ENCODE results near the gene ADIPOQ. TPM values are rescaled to one million over a fixed set of nuclear protein-coding genes. Genes with fewer than 3 reads are reported as not detected.
"Not testable (repeated sequence)": the region's sequence is repeated elsewhere in the genome, so short reads cannot be mapped to it uniquely, and the experiment has no call there.

Gene ADIPOQ
- total and polyA plus RNA-seq, 9 donors, result 1.1 to 6.0 TPM; not detected in 7

DNA sequence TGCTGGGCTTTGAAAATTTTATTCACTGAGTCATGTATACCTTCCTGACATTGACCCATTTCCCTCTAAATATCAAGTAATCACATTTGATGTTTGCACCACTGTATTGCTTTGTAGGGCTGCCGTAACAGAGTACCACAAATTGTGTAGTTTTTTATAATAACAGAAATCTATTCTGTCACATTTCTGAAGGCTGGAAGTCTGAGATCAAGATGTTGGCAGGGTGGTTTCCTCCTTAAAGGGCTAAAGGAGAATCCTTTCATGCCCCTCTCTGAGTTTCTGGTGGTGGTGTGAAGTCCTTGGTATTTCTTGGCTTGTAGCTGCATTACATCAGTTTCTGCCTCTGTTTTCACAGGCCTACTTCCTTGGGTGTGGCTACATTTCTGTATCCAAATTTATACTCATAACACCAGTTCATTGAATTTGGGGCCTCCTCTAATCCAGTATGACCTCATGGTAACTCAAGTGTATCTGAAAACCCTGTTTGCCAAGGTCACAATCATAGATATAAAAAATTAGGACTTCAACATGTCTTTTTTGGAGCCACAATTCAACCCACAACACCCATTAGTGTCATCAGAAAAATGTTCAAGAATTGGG, 58.7 kb downstream of the ADIPOQ start:
- H3K27ac ChIP-seq, result no peak overlapping the region
- H3K4me1 ChIP-seq (ENCODE audit: insufficient read depth), result no peaks in the 10 kb centered on the region
- no peaks in the 10 kb centered on the region for H3K36me3 ChIP-seq
- intact Hi-C loops (cut with DNase I), result no loop called here
- H3K27me3 ChIP-seq, result no peaks in the 10 kb centered on the region
- DNase-seq, result no peak
- WGBS, 3 donors, result 74 to 90% (median 79%) methylated on average over 1 of the region's 1 CpG
- TF ChIP-seq EP300 (IDR thresholded peaks at IDR 0.05), result no peak
- TF ChIP-seq, protein P1, sequence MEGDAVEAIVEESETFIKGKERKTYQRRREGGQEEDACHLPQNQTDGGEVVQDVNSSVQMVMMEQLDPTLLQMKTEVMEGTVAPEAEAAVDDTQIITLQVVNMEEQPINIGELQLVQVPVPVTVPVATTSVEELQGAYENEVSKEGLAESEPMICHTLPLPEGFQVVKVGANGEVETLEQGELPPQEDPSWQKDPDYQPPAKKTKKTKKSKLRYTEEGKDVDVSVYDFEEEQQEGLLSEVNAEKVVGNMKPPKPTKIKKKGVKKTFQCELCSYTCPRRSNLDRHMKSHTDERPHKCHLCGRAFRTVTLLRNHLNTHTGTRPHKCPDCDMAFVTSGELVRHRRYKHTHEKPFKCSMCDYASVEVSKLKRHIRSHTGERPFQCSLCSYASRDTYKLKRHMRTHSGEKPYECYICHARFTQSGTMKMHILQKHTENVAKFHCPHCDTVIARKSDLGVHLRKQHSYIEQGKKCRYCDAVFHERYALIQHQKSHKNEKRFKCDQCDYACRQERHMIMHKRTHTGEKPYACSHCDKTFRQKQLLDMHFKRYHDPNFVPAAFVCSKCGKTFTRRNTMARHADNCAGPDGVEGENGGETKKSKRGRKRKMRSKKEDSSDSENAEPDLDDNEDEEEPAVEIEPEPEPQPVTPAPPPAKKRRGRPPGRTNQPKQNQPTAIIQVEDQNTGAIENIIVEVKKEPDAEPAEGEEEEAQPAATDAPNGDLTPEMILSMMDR (IDR thresholded peaks at IDR 0.05), result no peak
- H3K9me3 ChIP-seq, result no peaks in the 10 kb centered on the region
- H3K4me3 ChIP-seq, result no peak overlapping the region

DNA sequence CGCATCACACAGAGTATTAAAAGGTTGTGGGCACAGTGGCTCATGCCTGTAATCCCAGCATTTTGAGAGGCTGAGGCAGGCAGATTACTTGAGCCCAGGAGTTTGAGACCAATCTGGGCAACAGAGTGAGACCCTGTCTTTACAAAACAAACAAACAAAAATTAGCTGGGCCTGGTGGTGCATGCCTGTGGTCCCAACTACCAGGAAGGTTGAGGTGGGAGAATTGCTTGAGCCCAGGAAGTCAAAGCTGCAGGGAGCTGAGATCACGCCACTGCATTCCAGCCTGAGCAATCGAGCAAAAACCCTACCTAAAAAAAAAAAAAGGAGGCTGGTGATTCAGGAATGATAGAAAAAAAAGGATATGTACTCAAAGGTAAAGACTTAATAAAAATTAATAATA, 59.6 kb downstream of the ADIPOQ start:
- 48 to 75% (median 71%) methylated on average over 3 of the region's 3 CpGs for WGBS, 3 donors
- DNase-seq, result no peak

DNA sequence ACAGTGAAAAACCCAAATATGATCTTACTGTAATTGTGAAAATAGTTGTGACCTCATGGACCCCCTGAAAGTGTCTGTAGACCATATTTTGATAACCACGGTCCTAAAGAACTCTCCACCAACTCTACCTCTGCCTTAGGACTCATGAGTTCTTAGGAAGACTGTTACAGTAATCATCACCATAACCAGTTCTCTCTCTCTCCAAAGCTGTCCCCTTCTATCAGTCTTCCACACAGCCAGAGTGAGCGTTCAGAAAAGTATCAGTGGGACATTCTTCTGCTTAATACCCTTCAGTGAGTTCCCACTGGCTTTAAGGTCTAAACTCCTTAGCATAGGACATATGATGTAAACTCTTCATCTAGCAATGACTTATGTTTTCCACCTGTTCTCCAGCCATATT, 60.2 kb downstream of the ADIPOQ start:
- intact Hi-C loops (cut with DNase I), result no loop called here
- Histone ChIP-seq H3K27ac (no peak overlapping the region), H3K4me3 (no peak overlapping the region), H3K4me1 (ENCODE audit: insufficient read depth) (no peaks in the 10 kb centered on the region), H3K9me3 (no peaks in the 10 kb centered on the region), H3K36me3 (no peaks in the 10 kb centered on the region), H3K27me3 (no peaks in the 10 kb centered on the region)
- no peak for TF ChIP-seq EP300 (IDR thresholded peaks at IDR 0.05)
- no peak for TF ChIP-seq POLR2A (IDR thresholded peaks at IDR 0.05)
- TF ChIP-seq, protein P1 (IDR thresholded peaks at IDR 0.05), result no peak
- no peak for DNase-seq
- 76 to 91% (median 89%) methylated on average over 2 of the region's 2 CpGs for WGBS, 3 donors

More for the DNA sequence above, 59.6 kb downstream of the ADIPOQ start:
- intact Hi-C loops (cut with DNase I), result no loop called here
- H3K27ac ChIP-seq, result no peak overlapping the region
- no peaks in the 10 kb centered on the region for H3K27me3 ChIP-seq
- TF ChIP-seq POLR2A (IDR thresholded peaks at IDR 0.05) (no peak), EP300 (IDR thresholded peaks at IDR 0.05) (no peak)
- TF ChIP-seq, protein P1 (IDR thresholded peaks at IDR 0.05), result no peak
- no peaks in the 10 kb centered on the region for H3K4me1 ChIP-seq (ENCODE audit: insufficient read depth)
- no peak overlapping the region for H3K4me3 ChIP-seq
- H3K36me3 ChIP-seq, result no peaks in the 10 kb centered on the region
- H3K9me3 ChIP-seq, result no peaks in the 10 kb centered on the region

DNA sequence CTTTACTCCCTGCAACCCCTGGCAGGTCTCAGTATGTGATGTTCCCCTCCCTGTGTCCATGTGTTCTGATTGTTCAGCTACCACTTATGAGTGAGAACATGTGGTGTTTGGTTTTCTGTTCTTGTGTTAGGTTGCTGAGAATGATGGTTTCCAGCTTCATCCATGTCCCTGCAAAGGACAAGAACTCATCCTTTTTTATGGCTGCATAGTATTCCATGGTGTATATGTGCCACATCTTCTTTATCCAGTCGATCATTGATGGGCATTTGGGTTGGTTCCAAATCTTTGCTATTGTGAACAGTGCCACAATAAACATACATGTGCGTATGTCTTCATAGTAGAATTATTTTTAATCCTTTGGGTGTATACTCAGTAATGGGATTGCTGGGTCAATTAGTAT, 61.2 kb downstream of the ADIPOQ start:
- H3K27ac ChIP-seq; H3K27me3 ChIP-seq; H3K4me1 ChIP-seq (ENCODE audit: insufficient read depth); DNase-seq; H3K9me3 ChIP-seq; intact Hi-C loops (cut with DNase I); H3K4me3 ChIP-seq; H3K36me3 ChIP-seq: not testable (repeated sequence)
- WGBS, 3 donors, result 72 to 94% (median 86%) methylated on average over 2 of the region's 2 CpGs

DNA sequence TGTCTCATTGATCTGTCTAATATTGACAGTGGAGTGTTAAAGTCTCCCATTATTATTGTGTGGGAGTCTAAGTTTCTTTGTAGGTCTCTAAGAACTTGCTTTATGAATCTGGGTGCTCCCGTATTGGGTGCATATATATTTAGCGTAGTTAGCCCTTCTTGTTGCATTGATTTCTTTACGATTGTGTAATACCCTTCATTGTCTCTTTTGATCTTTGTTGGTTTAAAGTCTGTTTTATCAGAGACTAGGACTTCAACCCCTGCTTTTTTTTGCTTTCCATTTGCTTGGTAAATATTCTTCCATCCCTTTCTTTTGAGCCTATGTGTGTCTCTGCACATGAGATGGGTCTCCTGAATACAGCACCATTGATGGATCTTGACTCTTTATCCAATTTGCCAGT, 64.6 kb downstream of the ADIPOQ start:
- H3K27me3 ChIP-seq; H3K27ac ChIP-seq; H3K4me3 ChIP-seq; DNase-seq; intact Hi-C loops (cut with DNase I); H3K36me3 ChIP-seq; H3K9me3 ChIP-seq; H3K4me1 ChIP-seq (ENCODE audit: insufficient read depth): not testable (repeated sequence)
- WGBS, 3 donors, result 91 to 96% (median 92%) methylated on average over 3 of the region's 3 CpGs

Other genes with a start within 250 kb of the ADIPOQ start
- 1 to 10 TPM in 1 of 7 donors, under 1 TPM in 1, not detected in 5; 0.25 to 1.7 TPM for gene AHSG, start 229.7 kb upstream of the ADIPOQ start, total RNA-seq
- not detected for gene AHSG, start 229.7 kb upstream of the ADIPOQ start, polyA plus RNA-seq
- not detected for gene FETUB, start 202.3 kb upstream of the ADIPOQ start, total RNA-seq
- gene FETUB, start 202.3 kb upstream of the ADIPOQ start, polyA plus RNA-seq, result not detected
- gene HRG, start 176.7 kb upstream of the ADIPOQ start, total RNA-seq, result under 1 TPM in 1 of 7 donors, not detected in 6; 0.13 TPM
- not detected for gene HRG, start 176.7 kb upstream of the ADIPOQ start, polyA plus RNA-seq
- under 1 TPM in 3 of 7 donors, not detected in 4; 0.23 to 0.52 (median 0.48) TPM for gene KNG1, start 125.4 kb upstream of the ADIPOQ start, total RNA-seq
- gene KNG1, start 125.4 kb upstream of the ADIPOQ start, polyA plus RNA-seq, result not detected
- 100 to 1,000 TPM; 347 to 961 (median 629) TPM for gene EIF4A2, start 59.1 kb upstream of the ADIPOQ start, total RNA-seq
- 100 to 1,000 TPM; 774 to 842 TPM for gene EIF4A2, start 59.1 kb upstream of the ADIPOQ start, polyA plus RNA-seq
- gene RFC4, start 36.2 kb upstream of the ADIPOQ start, total RNA-seq, result 10 to 100 TPM; 11.9 to 17.8 (median 13.8) TPM
- 10 to 100 TPM; 12.3 to 18.6 TPM for gene RFC4, start 36.2 kb upstream of the ADIPOQ start, polyA plus RNA-seq
- gene ST6GAL1, start 87.8 kb downstream of the ADIPOQ start, total RNA-seq, result 10 to 100 TPM; 10.6 to 30.2 (median 28.1) TPM
- 10 to 100 TPM; 13.7 to 55.2 TPM for gene ST6GAL1, start 87.8 kb downstream of the ADIPOQ start, polyA plus RNA-seq